HUES48 (cell line): ENCODE data around the gene HOXB3.

Experiments used
- H3K27ac ChIP-seq: one replicate; pipeline ENCODE4 v1.7.0; 2013; ENCODE audit warnings: low read depth, low read length, inconsistent platforms
- H3K27me3 ChIP-seq: 2 replicates; pipeline ENCODE4 v1.6.1; 2013; ENCODE audit warnings: mild to moderate bottlenecking, low read length; ENCODE audit not compliant: control insufficient read depth, insufficient read depth
- H3K36me3 ChIP-seq: 2 replicates; pipeline ENCODE4 v1.6.1; 2013; ENCODE audit warnings: low read length; ENCODE audit not compliant: control insufficient read depth, insufficient read depth
- H3K4me1 ChIP-seq: 2 replicates; pipeline ENCODE4 v1.6.1; 2013; ENCODE audit warnings: mild to moderate bottlenecking, low read length; ENCODE audit not compliant: control insufficient read depth, insufficient read depth
- H3K4me3 ChIP-seq: 2 replicates; pipeline ENCODE4 v1.5.1; 2013; ENCODE audit warnings: mild to moderate bottlenecking, low read depth, low read length
- H3K9ac ChIP-seq: 2 replicates; pipeline ENCODE4 v1.6.1; 2013; ENCODE audit warnings: mild to moderate bottlenecking, low read depth, low read length, moderate library complexity
- H3K9me3 ChIP-seq: 2 replicates; pipeline ENCODE4 v1.6.1; 2013; ENCODE audit warnings: low read length; ENCODE audit not compliant: control insufficient read depth, insufficient read depth

The HOXB3 gene

GRCh38 chr17:48624544-48625494 lies 34.8 kb upstream of the HOXB3 start:
- peaks cover 100% of the 10 kb centered on the region for H3K27me3 ChIP-seq
- H3K9ac ChIP-seq: no peak overlapping the region
- H3K36me3 ChIP-seq: no peaks in the 10 kb centered on the region
- no peak overlapping the region for H3K27ac ChIP-seq
- peak overlapping the region; percentile 8; the same call in 1 of the 2 replicates for H3K4me3 ChIP-seq
- peaks cover 3% of the 10 kb centered on the region; the same call in 1 of the 2 replicates for H3K4me1 ChIP-seq
- 0 out of 2 replicates have a peak, but pooled peaks cover 3% of the 10 kb centered on the region for H3K9me3 ChIP-seq

- Histone ChIP-seq H3K27ac (no peak overlapping the region), H3K9ac (no peak overlapping the region), H3K4me1 (peaks cover 3% of the 10 kb centered on the region; the same call in 1 of the 2 replicates), H3K36me3 (no peaks in the 10 kb centered on the region), H3K4me3 (no peak overlapping the region), H3K9me3 (0 out of 2 replicates have a peak, but pooled peaks cover 3% of the 10 kb centered on the region), H3K27me3 (peaks cover 100% of the 10 kb centered on the region)
These were observed 34.1 kb upstream of the HOXB3 start for GRCh38 chr17:48624118-48624517.

- no peak overlapping the region for H3K4me3 ChIP-seq
- H3K4me1 ChIP-seq: peaks cover 3% of the 10 kb centered on the region; the same call in 1 of the 2 replicates
- peaks cover 100% of the 10 kb centered on the region for H3K27me3 ChIP-seq
These were observed 33.5 kb upstream of the HOXB3 start for GRCh38 chr17:48623583-48623982.

GRCh38 chr17:48622857-48623256 lies 32.8 kb upstream of the HOXB3 start:
- no peaks in the 10 kb centered on the region for H3K36me3 ChIP-seq
- H3K4me3 ChIP-seq: no peak overlapping the region
- peaks cover 100% of the 10 kb centered on the region for H3K27me3 ChIP-seq
- no peak overlapping the region for H3K9ac ChIP-seq
- peaks cover 3% of the 10 kb centered on the region; the same call in 1 of the 2 replicates for H3K4me1 ChIP-seq
- H3K9me3 ChIP-seq: 0 out of 2 replicates have a peak, but pooled peaks cover 3% of the 10 kb centered on the region
- no peak overlapping the region for H3K27ac ChIP-seq

More at GRCh38 chr17:48623583-48623982, 33.5 kb upstream of the HOXB3 start:
- 0 out of 2 replicates have a peak, but pooled peaks cover 3% of the 10 kb centered on the region for H3K9me3 ChIP-seq
- no peak overlapping the region for H3K27ac ChIP-seq
- H3K9ac ChIP-seq: no peak overlapping the region
- no peaks in the 10 kb centered on the region for H3K36me3 ChIP-seq

- H3K27me3 ChIP-seq: peaks cover 100% of the 10 kb centered on the region
- H3K27ac ChIP-seq: no peak overlapping the region
- H3K9me3 ChIP-seq: 0 out of 2 replicates have a peak, but pooled peaks cover 3% of the 10 kb centered on the region
- no peak overlapping the region for H3K9ac ChIP-seq
- no peak overlapping the region for H3K4me3 ChIP-seq
- no peaks in the 10 kb centered on the region for H3K36me3 ChIP-seq
- peaks cover under 1% of the 10 kb centered on the region; the same call in 1 of the 2 replicates for H3K4me1 ChIP-seq
These were observed 31.7 kb upstream of the HOXB3 start for GRCh38 chr17:48621410-48622392.

- Histone ChIP-seq H3K4me3 (no peak overlapping the region), H3K9me3 (0 out of 2 replicates have a peak, but pooled peaks cover 3% of the 10 kb centered on the region), H3K27me3 (peaks cover 100% of the 10 kb centered on the region), H3K27ac (no peak overlapping the region), H3K4me1 (no peaks in the 10 kb centered on the region), H3K9ac (no peak overlapping the region), H3K36me3 (no peaks in the 10 kb centered on the region)
These were observed 30.6 kb upstream of the HOXB3 start for GRCh38 chr17:48620461-48621139.

GRCh38 chr17:48619826-48620449 lies 29.9 kb upstream of the HOXB3 start:
- Histone ChIP-seq H3K36me3 (no peaks in the 10 kb centered on the region), H3K9me3 (0 out of 2 replicates have a peak, but pooled peaks cover 3% of the 10 kb centered on the region), H3K4me3 (no peak overlapping the region), H3K9ac (no peak overlapping the region), H3K27me3 (peaks cover 100% of the 10 kb centered on the region), H3K27ac (no peak overlapping the region), H3K4me1 (no peaks in the 10 kb centered on the region)

- H3K27me3 ChIP-seq: peaks cover 100% of the 10 kb centered on the region
- H3K27ac ChIP-seq: no peak overlapping the region
- no peak overlapping the region for H3K4me3 ChIP-seq
- H3K9me3 ChIP-seq: 0 out of 2 replicates have a peak, but pooled peaks cover 3% of the 10 kb centered on the region
- H3K9ac ChIP-seq: no peak overlapping the region
- H3K36me3 ChIP-seq: no peaks in the 10 kb centered on the region
- H3K4me1 ChIP-seq: no peaks in the 10 kb centered on the region
These were observed 28.3 kb upstream of the HOXB3 start for GRCh38 chr17:48618256-48618896.

GRCh38 chr17:48617471-48618255 lies 27.6 kb upstream of the HOXB3 start:
- Histone ChIP-seq H3K36me3 (no peaks in the 10 kb centered on the region), H3K27ac (no peak overlapping the region), H3K9ac (no peak overlapping the region), H3K4me1 (no peaks in the 10 kb centered on the region), H3K9me3 (0 out of 2 replicates have a peak, but pooled peaks cover 3% of the 10 kb centered on the region), H3K4me3 (no peak overlapping the region), H3K27me3 (peaks cover 100% of the 10 kb centered on the region)
